ENCODE results near the gene SLC7A4. TPM values are rescaled to one million over a fixed set of nuclear protein-coding genes. Genes with fewer than 3 reads are reported as not detected.
"Not testable (repeated sequence)": the region's sequence is repeated elsewhere in the genome, so short reads cannot be mapped to it uniquely, and the experiment has no call there.

SLC7A4 gene
- total and polyA plus RNA-seq, 12 donors = 0.07 to 0.78 (median 0.17) TPM; not detected in 7

GRCh38 chr22:21010426-21011113 lies 21.8 kb downstream of the SLC7A4 start:
- peaks cover 11 to 22% (median 18%) of the 10 kb centered on the region in 9 donors for H3K4me1 ChIP-seq
- DNase-seq = no peak
- intact Hi-C loops (cut with DNase I) = loop anchor here in 1 of 10 donors (10.0 kb wide), 1 partner anchor 96 kb away; the partner anchor contains the start of gene CRKL
- no peak for ATAC-seq
- H3K27me3 ChIP-seq = no peaks in the 10 kb centered on the region
- no peaks in the 10 kb centered on the region for H3K9me3 ChIP-seq
- TF ChIP-seq, protein P1, sequence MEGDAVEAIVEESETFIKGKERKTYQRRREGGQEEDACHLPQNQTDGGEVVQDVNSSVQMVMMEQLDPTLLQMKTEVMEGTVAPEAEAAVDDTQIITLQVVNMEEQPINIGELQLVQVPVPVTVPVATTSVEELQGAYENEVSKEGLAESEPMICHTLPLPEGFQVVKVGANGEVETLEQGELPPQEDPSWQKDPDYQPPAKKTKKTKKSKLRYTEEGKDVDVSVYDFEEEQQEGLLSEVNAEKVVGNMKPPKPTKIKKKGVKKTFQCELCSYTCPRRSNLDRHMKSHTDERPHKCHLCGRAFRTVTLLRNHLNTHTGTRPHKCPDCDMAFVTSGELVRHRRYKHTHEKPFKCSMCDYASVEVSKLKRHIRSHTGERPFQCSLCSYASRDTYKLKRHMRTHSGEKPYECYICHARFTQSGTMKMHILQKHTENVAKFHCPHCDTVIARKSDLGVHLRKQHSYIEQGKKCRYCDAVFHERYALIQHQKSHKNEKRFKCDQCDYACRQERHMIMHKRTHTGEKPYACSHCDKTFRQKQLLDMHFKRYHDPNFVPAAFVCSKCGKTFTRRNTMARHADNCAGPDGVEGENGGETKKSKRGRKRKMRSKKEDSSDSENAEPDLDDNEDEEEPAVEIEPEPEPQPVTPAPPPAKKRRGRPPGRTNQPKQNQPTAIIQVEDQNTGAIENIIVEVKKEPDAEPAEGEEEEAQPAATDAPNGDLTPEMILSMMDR (IDR thresholded peaks at IDR 0.05) = no peak
- no peak overlapping the region for H3K4me3 ChIP-seq
- no peak overlapping the region for H3K27ac ChIP-seq
- peaks cover 0 to 8% (median 0%) of the 10 kb centered on the region in 9 donors for H3K36me3 ChIP-seq
- WGBS, 2 donors = 93 to 94% methylated on average over 3 of the region's 3 CpGs

- H3K4me1 ChIP-seq = peaks cover 6 to 14% (median 12%) of the 10 kb centered on the region in 9 donors
- H3K9me3 ChIP-seq = no peaks in the 10 kb centered on the region
- ATAC-seq (peak in 1 of 8 donors; percentile 30), DNase-seq (peak in 1 of 2 donors; percentile 35)
- no peak overlapping the region for H3K27ac ChIP-seq
- intact Hi-C loops (cut with DNase I) = loop anchor here in 3 of 10 donors (10.0 kb wide), 2 partner anchors 95 to 125 kb away; partner anchors contain the start of gene CRKL (in 2 of the 3)
- H3K27me3 ChIP-seq = no peaks in the 10 kb centered on the region
- H3K4me3 ChIP-seq = no peak overlapping the region
- H3K36me3 ChIP-seq = peaks cover 0 to 8% (median 0%) of the 10 kb centered on the region in 9 donors
- TF ChIP-seq, protein P1 (IDR thresholded peaks at IDR 0.05) = no peak
- WGBS, 2 donors = 50 to 54% methylated on average over 10 of the region's 10 CpGs
Observed at GRCh38 chr22:21009638-21010425, 22.5 kb downstream of the SLC7A4 start.

- H3K27ac ChIP-seq, H3K4me1 ChIP-seq, H3K9me3 ChIP-seq, H3K4me3 ChIP-seq, H3K36me3 ChIP-seq, ATAC-seq, H3K27me3 ChIP-seq, DNase-seq: not testable (repeated sequence)
- intact Hi-C loops (cut with DNase I) = loop anchor here in 2 of 10 donors (10.0 kb wide), 2 partner anchors 94 to 124 kb away; partner anchors contain the start of gene CRKL (in 1 of the 2)
- 87 to 88% methylated on average over 13 of the region's 13 CpGs for WGBS, 2 donors
Observed at GRCh38 chr22:21009208-21009607, 23.2 kb downstream of the SLC7A4 start.

- DNase-seq (no peak), ATAC-seq (no peak)
- TF ChIP-seq, protein P1 (IDR thresholded peaks at IDR 0.05) = no peak
- peaks cover 0 to 27% (median 13%) of the 10 kb centered on the region in 9 donors for H3K36me3 ChIP-seq
- no peak overlapping the region for H3K4me3 ChIP-seq
- peak overlapping the region in 2 of 10 donors; percentile 92 to 98 for H3K27ac ChIP-seq
- no peaks in the 10 kb centered on the region for H3K27me3 ChIP-seq
- WGBS, 2 donors = 82 to 86% methylated on average over 4 of the region's 4 CpGs
- intact Hi-C loops (cut with DNase I) = loop anchor here in 2 of 10 donors (5.0 to 10.0 kb wide), 3 partner anchors 44 to 119 kb away; partner anchors contain the start of genes CRKL (in 1 of the 2) and LRRC74B (in 1 of the 2)
- H3K9me3 ChIP-seq = no peaks in the 10 kb centered on the region
- H3K4me1 ChIP-seq = peaks cover 15 to 39% (median 33%) of the 10 kb centered on the region in 9 donors
Observed at GRCh38 chr22:21003782-21004181, 28.6 kb downstream of the SLC7A4 start.
